ENCODE data around the gene NUAK1. TPM values are rescaled to one million over a fixed set of nuclear protein-coding genes. Genes with fewer than 3 reads are reported as not detected.

The NUAK1 gene
- total RNA-seq, 1 donor from 2014 or later, result not detected

DNA sequence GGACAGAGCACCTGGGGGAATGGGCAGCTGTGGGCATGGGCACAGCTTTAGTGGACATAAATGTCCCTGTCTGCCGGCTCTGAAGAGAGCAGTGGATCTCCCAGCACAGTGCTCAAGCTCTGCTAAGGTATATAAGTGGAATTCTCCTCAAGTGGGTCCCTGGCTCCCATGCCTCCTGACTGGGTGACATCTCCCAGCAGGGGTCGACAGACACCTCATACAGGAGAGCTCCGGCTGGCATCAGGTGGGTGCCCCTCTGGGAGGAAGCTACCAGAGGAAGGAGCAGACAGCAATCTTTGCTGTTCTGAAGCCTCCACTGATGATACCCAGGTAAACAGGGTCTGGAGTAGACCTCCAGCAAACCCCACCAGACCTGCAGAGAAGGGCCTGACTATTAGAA lies 25.0 kb upstream of the NUAK1 start:
- intact Hi-C loops (cut with micrococcal nuclease), result no loop called here
- H3K36me3 Mint-ChIP-seq (ENCODE audit: low read depth), result no peaks in the 10 kb centered on the region
- H3K4me3 Mint-ChIP-seq, result no peak overlapping the region
- H3K27me3 Mint-ChIP-seq (ENCODE audit: insufficient read depth), result peaks cover 11% of the 10 kb centered on the region
- no peaks in the 10 kb centered on the region for H3K4me1 Mint-ChIP-seq (ENCODE audit: low read depth)
- DNase-seq (ENCODE audit: low spot score), result no peak
- no peaks in the 10 kb centered on the region for H3K9me3 Mint-ChIP-seq
- no peak overlapping the region for H3K27ac Mint-ChIP-seq

DNA sequence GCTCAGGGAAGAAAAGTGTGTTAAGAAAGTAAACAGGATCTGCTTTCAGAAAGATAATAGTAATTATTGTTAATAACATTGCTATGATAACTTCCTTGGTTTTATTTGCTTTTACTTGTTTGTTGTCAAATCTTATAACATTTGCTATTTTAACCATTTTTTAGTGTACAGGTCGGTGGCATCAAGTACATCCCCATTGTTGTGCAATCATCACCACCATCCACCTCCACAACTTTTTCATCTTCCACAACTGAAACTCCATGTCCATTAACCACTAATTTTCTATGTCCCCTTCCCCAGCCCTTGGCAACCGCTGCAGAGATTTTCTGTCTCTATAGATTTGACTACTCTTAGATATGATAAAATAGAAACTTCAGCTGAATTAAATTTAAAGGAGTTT lies 22.7 kb upstream of the NUAK1 start:
- H3K27ac Mint-ChIP-seq, result no peak overlapping the region
- H3K4me3 Mint-ChIP-seq, result no peak overlapping the region
- intact Hi-C loops (cut with micrococcal nuclease), result no loop called here
- no peaks in the 10 kb centered on the region for H3K4me1 Mint-ChIP-seq (ENCODE audit: low read depth)
- no peak for DNase-seq (ENCODE audit: low spot score)
- H3K9me3 Mint-ChIP-seq, result no peaks in the 10 kb centered on the region
- H3K27me3 Mint-ChIP-seq (ENCODE audit: insufficient read depth), result peaks cover 8% of the 10 kb centered on the region
- no peaks in the 10 kb centered on the region for H3K36me3 Mint-ChIP-seq (ENCODE audit: low read depth)

- Mint-ChIP-seq H3K9me3 (no peaks in the 10 kb centered on the region), H3K4me3 (no peak overlapping the region), H3K4me1 (ENCODE audit: low read depth) (no peaks in the 10 kb centered on the region), H3K27ac (no peak overlapping the region), H3K36me3 (ENCODE audit: low read depth) (no peaks in the 10 kb centered on the region), H3K27me3 (ENCODE audit: insufficient read depth) (peaks cover 10% of the 10 kb centered on the region)
- no peak for DNase-seq (ENCODE audit: low spot score)
- intact Hi-C loops (cut with micrococcal nuclease), result no loop called here
Observed at GRCh38 chr12:106160915-106161314, 22.2 kb upstream of the NUAK1 start.

- intact Hi-C loops (cut with micrococcal nuclease), result no loop called here
Observed at GRCh38 chr12:106157802-106158201, 19.0 kb upstream of the NUAK1 start.

GRCh38 chr12:106154751-106155273 lies 16.1 kb upstream of the NUAK1 start:
- Mint-ChIP-seq H3K36me3 (ENCODE audit: low read depth) (no peaks in the 10 kb centered on the region), H3K4me3 (no peak overlapping the region), H3K9me3 (no peaks in the 10 kb centered on the region), H3K27me3 (ENCODE audit: insufficient read depth) (peaks cover 6% of the 10 kb centered on the region), H3K27ac (no peak overlapping the region), H3K4me1 (ENCODE audit: low read depth) (no peaks in the 10 kb centered on the region)
- DNase-seq (ENCODE audit: low spot score), result no peak
- intact Hi-C loops (cut with micrococcal nuclease), result no loop called here

More at GRCh38 chr12:106157802-106158201, 19.0 kb upstream of the NUAK1 start:
- DNase-seq (ENCODE audit: low spot score), result no peak
- Mint-ChIP-seq H3K27me3 (ENCODE audit: insufficient read depth) (peaks cover 11% of the 10 kb centered on the region), H3K36me3 (ENCODE audit: low read depth) (no peaks in the 10 kb centered on the region), H3K4me1 (ENCODE audit: low read depth) (no peaks in the 10 kb centered on the region), H3K4me3 (no peak overlapping the region), H3K27ac (no peak overlapping the region), H3K9me3 (no peaks in the 10 kb centered on the region)

DNA sequence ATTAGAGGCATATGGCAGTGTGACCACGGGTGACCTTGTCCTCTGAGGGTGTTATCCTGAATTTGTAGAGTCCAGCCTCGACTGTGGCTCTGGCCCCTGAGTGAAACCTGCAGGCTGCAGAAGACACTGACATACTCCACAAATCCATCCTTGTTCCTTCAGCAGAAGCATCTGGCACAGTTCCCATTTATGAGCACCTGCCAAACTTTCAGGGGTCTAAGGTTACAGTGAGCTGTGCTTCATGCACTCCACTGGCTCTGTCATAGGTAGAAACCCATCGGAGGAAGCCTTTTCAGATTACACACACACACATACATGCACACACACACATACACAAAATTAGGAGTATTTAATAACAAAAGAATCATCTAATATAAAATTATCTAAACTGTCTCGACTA lies 13.6 kb upstream of the NUAK1 start:
- no peaks in the 10 kb centered on the region for H3K36me3 Mint-ChIP-seq (ENCODE audit: low read depth)
- H3K27me3 Mint-ChIP-seq (ENCODE audit: insufficient read depth), result peaks cover 6% of the 10 kb centered on the region
- H3K4me3 Mint-ChIP-seq, result no peak overlapping the region
- no peak for DNase-seq (ENCODE audit: low spot score)
- H3K27ac Mint-ChIP-seq, result no peak overlapping the region
- intact Hi-C loops (cut with micrococcal nuclease), result no loop called here
- no peaks in the 10 kb centered on the region for H3K9me3 Mint-ChIP-seq
- no peaks in the 10 kb centered on the region for H3K4me1 Mint-ChIP-seq (ENCODE audit: low read depth)

- no peak for DNase-seq (ENCODE audit: low spot score)
- no peak overlapping the region for H3K27ac Mint-ChIP-seq
- no peaks in the 10 kb centered on the region for H3K9me3 Mint-ChIP-seq
- H3K36me3 Mint-ChIP-seq (ENCODE audit: low read depth), result no peaks in the 10 kb centered on the region
- no peaks in the 10 kb centered on the region for H3K4me1 Mint-ChIP-seq (ENCODE audit: low read depth)
- H3K27me3 Mint-ChIP-seq (ENCODE audit: insufficient read depth), result peaks cover 2% of the 10 kb centered on the region
- intact Hi-C loops (cut with micrococcal nuclease), result no loop called here
- no peak overlapping the region for H3K4me3 Mint-ChIP-seq
Observed at GRCh38 chr12:106150555-106150954, 11.8 kb upstream of the NUAK1 start.

GRCh38 chr12:106149096-106149784 lies 10.5 kb upstream of the NUAK1 start:
- Mint-ChIP-seq H3K27me3 (ENCODE audit: insufficient read depth) (peaks cover 2% of the 10 kb centered on the region), H3K27ac (no peak overlapping the region), H3K4me1 (ENCODE audit: low read depth) (no peaks in the 10 kb centered on the region), H3K36me3 (ENCODE audit: low read depth) (no peaks in the 10 kb centered on the region), H3K4me3 (no peak overlapping the region), H3K9me3 (no peaks in the 10 kb centered on the region)
- intact Hi-C loops (cut with micrococcal nuclease), result no loop called here
- no peak for DNase-seq (ENCODE audit: low spot score)

GRCh38 chr12:106147956-106148355 lies 9.2 kb upstream of the NUAK1 start:
- intact Hi-C loops (cut with micrococcal nuclease), result no loop called here
- H3K27me3 Mint-ChIP-seq (ENCODE audit: insufficient read depth), result peaks cover 3% of the 10 kb centered on the region
- H3K4me1 Mint-ChIP-seq (ENCODE audit: low read depth), result no peaks in the 10 kb centered on the region
- H3K9me3 Mint-ChIP-seq, result no peaks in the 10 kb centered on the region
- H3K4me3 Mint-ChIP-seq, result no peak overlapping the region
- DNase-seq (ENCODE audit: low spot score), result no peak
- H3K36me3 Mint-ChIP-seq (ENCODE audit: low read depth), result no peaks in the 10 kb centered on the region
- no peak overlapping the region for H3K27ac Mint-ChIP-seq

DNA sequence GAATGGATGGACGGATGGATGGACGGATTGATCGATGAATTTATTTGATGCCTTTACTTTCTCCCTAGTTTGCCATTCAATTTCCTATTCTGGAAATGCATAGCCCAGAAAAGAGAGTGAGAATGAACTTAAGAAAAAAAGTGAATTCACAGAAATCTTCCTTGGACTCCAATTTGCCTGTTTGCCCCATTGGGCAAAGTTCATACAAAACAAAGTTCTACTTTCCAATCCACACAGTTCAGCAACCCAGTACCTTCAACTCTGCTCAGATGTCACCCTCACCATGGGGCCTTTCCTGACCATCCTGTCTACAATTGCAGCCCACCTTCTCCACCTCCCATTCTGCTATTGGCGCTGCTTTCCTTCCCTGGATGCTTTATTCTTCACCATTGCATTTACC lies 8.2 kb upstream of the NUAK1 start:
- intact Hi-C loops (cut with micrococcal nuclease), result no loop called here
- Mint-ChIP-seq H3K4me1 (ENCODE audit: low read depth) (no peaks in the 10 kb centered on the region), H3K36me3 (ENCODE audit: low read depth) (no peaks in the 10 kb centered on the region), H3K27ac (no peak overlapping the region), H3K9me3 (no peaks in the 10 kb centered on the region), H3K4me3 (no peak overlapping the region), H3K27me3 (ENCODE audit: insufficient read depth) (peaks cover 9% of the 10 kb centered on the region)
- DNase-seq (ENCODE audit: low spot score), result no peak

DNA sequence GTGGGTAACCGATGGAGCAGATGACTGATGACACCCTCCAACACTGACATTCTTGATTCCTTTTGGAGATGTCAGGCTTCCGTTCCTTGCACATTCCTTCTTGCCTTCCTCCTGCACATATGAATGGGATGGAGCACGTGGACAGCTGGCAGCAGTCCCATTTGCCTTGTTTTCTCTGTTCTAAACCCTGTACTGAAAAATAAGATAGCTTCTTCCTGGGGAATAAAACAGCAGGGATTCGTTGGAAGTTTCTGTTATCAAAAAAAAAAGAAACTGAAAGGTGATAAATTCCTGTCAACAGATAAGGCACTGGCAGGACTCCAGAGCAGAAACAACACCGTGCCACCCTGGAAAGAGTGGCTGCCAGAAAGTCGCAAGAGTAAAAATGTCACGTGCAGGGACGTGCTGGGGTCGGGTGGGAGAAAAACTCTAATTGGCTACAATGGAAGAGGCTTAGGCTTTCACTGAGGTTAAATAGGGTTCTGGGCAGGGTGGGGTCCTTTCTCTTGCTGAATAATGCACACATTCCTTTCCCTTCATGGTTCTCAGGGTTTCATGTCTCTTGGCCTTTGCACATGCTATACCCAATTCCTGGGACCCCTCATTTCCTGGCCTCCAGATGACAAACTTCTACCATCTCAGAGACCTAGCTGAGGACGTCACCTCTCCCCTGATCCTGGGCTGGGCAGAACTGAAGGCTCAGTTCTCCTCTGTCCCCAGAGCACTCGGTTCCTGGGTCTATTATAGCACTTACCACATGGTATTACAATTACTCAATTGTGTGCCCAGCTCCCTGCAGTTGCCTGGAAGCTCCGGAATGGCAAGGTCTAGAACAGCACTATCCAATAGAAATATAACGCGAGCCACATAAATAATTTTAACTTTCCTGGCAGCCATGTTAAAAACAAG lies 7.0 kb upstream of the NUAK1 start:
- intact Hi-C loops (cut with micrococcal nuclease), result no loop called here
- DNase-seq (ENCODE audit: low spot score), result no peak
- Mint-ChIP-seq H3K36me3 (ENCODE audit: low read depth) (peaks cover 2% of the 10 kb centered on the region), H3K27ac (no peak overlapping the region), H3K4me1 (ENCODE audit: low read depth) (no peaks in the 10 kb centered on the region), H3K27me3 (ENCODE audit: insufficient read depth) (peaks cover 21% of the 10 kb centered on the region), H3K4me3 (no peak overlapping the region), H3K9me3 (no peaks in the 10 kb centered on the region)

- no peaks in the 10 kb centered on the region for H3K9me3 Mint-ChIP-seq
- H3K36me3 Mint-ChIP-seq (ENCODE audit: low read depth), result peaks cover 3% of the 10 kb centered on the region
- intact Hi-C loops (cut with micrococcal nuclease), result no loop called here
- no peaks in the 10 kb centered on the region for H3K4me1 Mint-ChIP-seq (ENCODE audit: low read depth)
- H3K27me3 Mint-ChIP-seq (ENCODE audit: insufficient read depth), result peaks cover 30% of the 10 kb centered on the region
- H3K27ac Mint-ChIP-seq, result no peak overlapping the region
- no peak for DNase-seq (ENCODE audit: low spot score)
- H3K4me3 Mint-ChIP-seq, result no peak overlapping the region
Observed at GRCh38 chr12:106144847-106145246, 6.1 kb upstream of the NUAK1 start.

DNA sequence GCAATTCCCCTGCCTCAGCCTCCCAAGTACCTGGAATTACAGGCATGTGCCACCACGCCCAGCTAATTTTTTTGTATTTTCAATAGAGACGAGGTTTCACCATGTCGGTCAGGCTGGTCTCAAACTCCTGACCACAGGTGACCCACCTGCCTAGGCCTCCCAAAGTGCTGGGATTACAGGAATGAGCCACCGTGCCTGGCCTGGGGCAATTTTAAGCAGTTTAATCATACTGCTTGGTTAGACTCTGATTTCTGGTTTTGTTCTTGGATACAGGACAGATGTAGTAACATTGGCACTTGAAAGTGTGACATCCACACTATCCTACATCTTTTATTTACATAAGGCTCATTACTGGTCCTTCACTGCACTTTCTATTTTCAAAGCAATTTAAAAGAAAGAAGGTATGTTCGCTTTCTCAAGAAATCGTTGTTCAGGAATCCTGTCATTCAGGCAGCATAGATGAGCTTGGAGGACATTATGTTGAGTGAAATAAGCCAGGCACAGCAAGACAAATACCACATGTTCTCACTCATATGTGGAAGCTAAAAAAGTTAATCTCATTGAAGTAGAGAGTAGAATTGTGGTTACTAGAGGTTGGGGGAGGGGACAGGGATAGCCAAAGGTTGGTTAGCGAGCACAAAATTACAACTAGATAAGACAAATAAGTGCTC lies 4.0 kb upstream of the NUAK1 start:
- Mint-ChIP-seq H3K36me3 (ENCODE audit: low read depth) (peaks cover 3% of the 10 kb centered on the region), H3K27me3 (ENCODE audit: insufficient read depth) (peaks cover 36% of the 10 kb centered on the region), H3K9me3 (no peaks in the 10 kb centered on the region), H3K27ac (no peak overlapping the region), H3K4me1 (ENCODE audit: low read depth) (no peaks in the 10 kb centered on the region), H3K4me3 (no peak overlapping the region)
- no peak for DNase-seq (ENCODE audit: low spot score)
- intact Hi-C loops (cut with micrococcal nuclease), result no loop called here

Data from activated T-helper 1 cell treated with anti-CD3 and anti-CD28 coated beads, Interleukin-12 subunit alpha, Interleukin-12 subunit beta, Interleukin-2, Interleukin-4 antibody, amounts not matched to agents 30 ng/mL and 10 ng/mL and 1 ng/mL, durations not matched to agents 14 hours and 24 hours and 36 hours (primary cell).